ENCODE results near the gene CTIF.

DNA sequence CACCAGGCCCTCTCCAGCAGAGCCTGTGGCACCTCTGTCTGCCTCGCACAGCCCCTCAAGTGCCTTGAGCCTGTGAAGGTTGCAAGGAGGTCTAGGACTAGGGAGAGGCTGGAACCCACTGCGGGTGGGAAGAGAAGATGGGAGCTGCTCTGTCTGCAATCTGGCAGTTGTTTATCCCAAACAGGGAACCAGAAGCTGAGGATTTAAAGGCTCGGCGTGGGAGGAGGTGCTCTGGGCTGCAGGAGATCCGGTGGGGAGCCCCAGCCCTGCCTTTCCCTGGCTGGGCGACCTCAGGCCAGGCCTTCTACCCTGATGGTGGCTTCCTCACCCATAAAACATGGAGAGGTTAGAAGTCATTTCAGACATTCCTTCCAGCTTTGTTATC lies 237.8 kb downstream of the CTIF start:
- TF ChIP-seq EZH2 (IDR thresholded peaks at IDR 0.05) (no peak), POLR2AphosphoS5 (IDR thresholded peaks at IDR 0.05; ENCODE audit: borderline replicate concordance, low read depth, low read length) (no peak), FOXP2 (optimal IDR thresholded peaks at IDR 0.05; ENCODE audit: control extremely low read depth, extremely low read length, insufficient read depth) (no peak)
